ENCODE data around the gene PTPN7. TPM values are rescaled to one million over a fixed set of nuclear protein-coding genes. Genes with fewer than 3 reads are reported as not detected.

Gene PTPN7
- total RNA-seq, result 1 to 10 TPM; 1.3 to 4.3 (median 2.1) TPM

GRCh38 chr1:202160377-202160940, at the start of gene PTPN7:
Gene PTPN7, minus strand, starts transcription at chr1:202160602. Its CDS starts 1,200 bp downstream, at chr1:202159402.
- WGBS, 2 donors, result 85 to 87% methylated on average over 16 to 17 of the region's 17 CpGs
- Histone ChIP-seq H3K27ac (no peak within 1 kb of the TSS), H3K4me3 (replicated peaks in 1 of 3) (no peak within 1 kb of the TSS), H3K4me1 (peaks cover 1 to 3% of the 10 kb centered on the region in 2 donors), H3K27me3 (no peaks in the 10 kb centered on the region), H3K9me3 (no peaks in the 10 kb centered on the region), H3K36me3 (no peaks in the 10 kb centered on the region)
- DNase-seq, result no peak
- no peak for TF ChIP-seq POLR2A (IDR thresholded peaks at IDR 0.05)
- TF ChIP-seq, protein P1, sequence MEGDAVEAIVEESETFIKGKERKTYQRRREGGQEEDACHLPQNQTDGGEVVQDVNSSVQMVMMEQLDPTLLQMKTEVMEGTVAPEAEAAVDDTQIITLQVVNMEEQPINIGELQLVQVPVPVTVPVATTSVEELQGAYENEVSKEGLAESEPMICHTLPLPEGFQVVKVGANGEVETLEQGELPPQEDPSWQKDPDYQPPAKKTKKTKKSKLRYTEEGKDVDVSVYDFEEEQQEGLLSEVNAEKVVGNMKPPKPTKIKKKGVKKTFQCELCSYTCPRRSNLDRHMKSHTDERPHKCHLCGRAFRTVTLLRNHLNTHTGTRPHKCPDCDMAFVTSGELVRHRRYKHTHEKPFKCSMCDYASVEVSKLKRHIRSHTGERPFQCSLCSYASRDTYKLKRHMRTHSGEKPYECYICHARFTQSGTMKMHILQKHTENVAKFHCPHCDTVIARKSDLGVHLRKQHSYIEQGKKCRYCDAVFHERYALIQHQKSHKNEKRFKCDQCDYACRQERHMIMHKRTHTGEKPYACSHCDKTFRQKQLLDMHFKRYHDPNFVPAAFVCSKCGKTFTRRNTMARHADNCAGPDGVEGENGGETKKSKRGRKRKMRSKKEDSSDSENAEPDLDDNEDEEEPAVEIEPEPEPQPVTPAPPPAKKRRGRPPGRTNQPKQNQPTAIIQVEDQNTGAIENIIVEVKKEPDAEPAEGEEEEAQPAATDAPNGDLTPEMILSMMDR (IDR thresholded peaks at IDR 0.05), result no peak
- intact Hi-C loops (cut with DNase I), result no loop called here

DNA sequence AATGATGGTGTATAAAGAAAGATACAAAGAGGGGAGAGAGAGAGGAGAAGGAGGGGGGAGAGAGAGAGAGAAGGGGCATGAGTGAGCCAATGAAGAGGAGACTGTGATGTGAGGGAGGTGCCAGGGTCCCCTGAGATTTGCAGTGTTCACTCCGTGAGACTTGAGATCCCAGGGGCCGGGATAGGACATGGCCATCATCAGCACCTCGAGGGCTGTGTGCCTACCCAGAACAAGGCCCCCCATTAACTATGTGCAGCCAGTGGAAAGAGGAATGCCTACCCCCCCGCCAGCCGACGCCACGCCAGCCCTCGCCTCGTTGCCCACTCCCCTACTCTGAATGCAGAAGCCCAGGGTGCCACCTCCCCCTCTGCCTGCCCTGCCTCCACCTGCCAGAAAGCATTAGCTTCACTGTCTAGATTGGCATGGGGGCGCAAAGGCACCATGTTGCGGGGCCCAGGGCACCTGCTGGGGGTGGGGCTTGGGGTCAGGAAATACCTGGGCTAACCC, 48.0 kb upstream of the PTPN7 start:
- no peak for TF ChIP-seq POLR2A (IDR thresholded peaks at IDR 0.05)
- TF ChIP-seq, protein P1 (IDR thresholded peaks at IDR 0.05), result no peak
- Histone ChIP-seq H3K9me3 (no peaks in the 10 kb centered on the region), H3K27me3 (no peaks in the 10 kb centered on the region), H3K4me1 (no peaks in the 10 kb centered on the region), H3K36me3 (no peaks in the 10 kb centered on the region), H3K4me3 (replicated peaks in 1 of 3) (no peak overlapping the region), H3K27ac (no peak overlapping the region)
- WGBS, 2 donors, result 74 to 75% methylated on average over 10 to 11 of the region's 11 CpGs
- intact Hi-C loops (cut with DNase I), result no loop called here
- DNase-seq, result no peak

GRCh38 chr1:202207292-202207691, 46.9 kb upstream of the PTPN7 start:
- H3K27me3 ChIP-seq, result no peaks in the 10 kb centered on the region
- intact Hi-C loops (cut with DNase I), result no loop called here
- 33 to 67% methylated on average over 1 of the region's 1 CpG for WGBS, 2 donors

GRCh38 chr1:202205523-202206190, 45.3 kb upstream of the PTPN7 start:
- TF ChIP-seq, protein P1 (IDR thresholded peaks at IDR 0.05), result peak in 1 of 6 experiments; percentile 17
- TF ChIP-seq POLR2A (IDR thresholded peaks at IDR 0.05), result no peak
- no peak for DNase-seq
- H3K4me3 ChIP-seq (replicated peaks in 1 of 3), result no peak overlapping the region
- H3K27ac ChIP-seq, result no peak overlapping the region
- no peaks in the 10 kb centered on the region for H3K9me3 ChIP-seq
- H3K36me3 ChIP-seq, result no peaks in the 10 kb centered on the region
- H3K4me1 ChIP-seq, result no peaks in the 10 kb centered on the region
- 56 to 71% methylated on average over 5 of the region's 5 CpGs for WGBS, 2 donors
- intact Hi-C loops (cut with DNase I), result no loop called here
- no peaks in the 10 kb centered on the region for H3K27me3 ChIP-seq

More at GRCh38 chr1:202207292-202207691, 46.9 kb upstream of the PTPN7 start:
- Histone ChIP-seq H3K36me3 (no peaks in the 10 kb centered on the region), H3K4me3 (replicated peaks in 1 of 3) (no peak overlapping the region), H3K4me1 (no peaks in the 10 kb centered on the region), H3K9me3 (no peaks in the 10 kb centered on the region), H3K27ac (no peak overlapping the region)
- no peak for DNase-seq
- no peak for TF ChIP-seq POLR2A (IDR thresholded peaks at IDR 0.05)
- TF ChIP-seq, protein P1 (IDR thresholded peaks at IDR 0.05), result no peak

DNA sequence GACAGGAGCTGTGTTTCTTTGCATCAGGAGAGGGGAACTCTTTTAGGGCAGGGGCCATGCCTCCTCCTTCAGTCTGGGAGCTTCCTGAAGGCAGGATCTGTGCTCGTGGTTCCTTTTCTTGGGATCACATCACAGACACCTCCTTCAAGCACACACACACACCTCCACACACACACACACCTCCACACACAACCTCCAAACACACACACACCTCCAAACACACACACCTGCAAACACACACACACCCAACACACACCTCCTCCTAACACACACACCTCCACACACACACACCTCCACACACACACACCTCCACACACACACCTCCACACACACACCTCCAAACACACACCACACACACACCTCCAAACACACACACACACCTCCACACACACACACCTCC, 43.7 kb upstream of the PTPN7 start:
- Histone ChIP-seq H3K27ac (no peak overlapping the region), H3K36me3 (no peaks in the 10 kb centered on the region), H3K9me3 (no peaks in the 10 kb centered on the region), H3K4me1 (peaks cover 6 to 12% of the 10 kb centered on the region in 2 donors), H3K4me3 (replicated peaks in 1 of 3) (no peak overlapping the region), H3K27me3 (no peaks in the 10 kb centered on the region)
- intact Hi-C loops (cut with DNase I), result no loop called here
- 52 to 68% methylated on average over 1 of the region's 1 CpG for WGBS, 2 donors
- TF ChIP-seq, protein P1 (IDR thresholded peaks at IDR 0.05), result no peak
- no peak for TF ChIP-seq POLR2A (IDR thresholded peaks at IDR 0.05)
- DNase-seq, result no peak
